Measurements from ENCODE around the gene CCDC142.

The CCDC142 gene

DNA sequence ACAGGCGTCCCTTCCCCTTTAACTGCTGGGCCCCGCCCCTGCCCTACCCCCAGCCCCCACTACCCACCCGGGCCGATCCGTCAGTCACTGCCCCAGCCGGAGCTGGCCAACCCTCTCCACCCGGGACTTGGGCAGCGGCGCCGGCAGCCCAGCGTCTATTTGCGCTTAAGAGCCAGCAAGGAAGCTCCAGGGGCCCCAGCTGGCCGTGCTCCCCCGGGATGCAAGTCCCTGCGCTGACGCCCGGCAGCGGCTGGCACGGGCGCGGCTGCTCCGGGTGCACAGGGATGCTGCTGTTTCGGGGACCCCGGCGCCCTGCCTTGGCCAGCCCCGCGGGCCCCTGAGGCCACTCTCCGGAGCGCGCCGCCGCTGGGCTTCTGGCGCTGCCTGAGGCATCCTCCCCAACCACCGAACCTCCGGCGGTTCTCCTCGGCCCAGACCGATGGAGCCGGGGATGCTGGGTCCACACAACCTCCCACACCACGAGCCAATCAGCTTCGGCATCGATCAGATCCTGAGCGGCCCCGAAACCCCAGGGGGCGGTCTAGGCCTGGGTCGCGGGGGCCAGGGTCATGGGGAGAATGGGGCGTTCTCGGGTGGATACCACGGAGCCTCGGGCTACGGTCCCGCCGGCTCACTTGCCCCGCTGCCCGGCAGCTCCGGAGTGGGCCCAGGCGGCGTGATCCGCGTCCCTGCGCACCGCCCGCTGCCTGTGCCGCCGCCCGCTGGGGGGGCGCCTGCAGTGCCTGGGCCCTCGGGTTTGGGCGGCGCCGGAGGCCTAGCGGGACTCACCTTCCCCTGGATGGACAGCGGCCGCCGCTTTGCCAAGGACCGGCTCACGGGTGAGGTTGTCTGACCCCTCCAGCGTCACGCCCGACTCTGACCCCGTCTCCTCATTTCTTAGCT is 31.8 kb upstream of the CCDC142 start, which contains the start of gene TLX2:
TSS of gene TLX2 (plus strand) at position 83 of the 903 bp plus-strand sequence. CDS start at position 440, 357 bp downstream.
- DNase-seq (ENCODE audit: low spot score), result no peak

GRCh38 chr2:74513605-74514367 is 31.0 kb upstream of the CCDC142 start:
- peak; percentile 81 for DNase-seq (ENCODE audit: low spot score)

GRCh38 chr2:74512744-74513604 is 30.2 kb upstream of the CCDC142 start:
- peak; percentile 92 for DNase-seq (ENCODE audit: low spot score)

DNA sequence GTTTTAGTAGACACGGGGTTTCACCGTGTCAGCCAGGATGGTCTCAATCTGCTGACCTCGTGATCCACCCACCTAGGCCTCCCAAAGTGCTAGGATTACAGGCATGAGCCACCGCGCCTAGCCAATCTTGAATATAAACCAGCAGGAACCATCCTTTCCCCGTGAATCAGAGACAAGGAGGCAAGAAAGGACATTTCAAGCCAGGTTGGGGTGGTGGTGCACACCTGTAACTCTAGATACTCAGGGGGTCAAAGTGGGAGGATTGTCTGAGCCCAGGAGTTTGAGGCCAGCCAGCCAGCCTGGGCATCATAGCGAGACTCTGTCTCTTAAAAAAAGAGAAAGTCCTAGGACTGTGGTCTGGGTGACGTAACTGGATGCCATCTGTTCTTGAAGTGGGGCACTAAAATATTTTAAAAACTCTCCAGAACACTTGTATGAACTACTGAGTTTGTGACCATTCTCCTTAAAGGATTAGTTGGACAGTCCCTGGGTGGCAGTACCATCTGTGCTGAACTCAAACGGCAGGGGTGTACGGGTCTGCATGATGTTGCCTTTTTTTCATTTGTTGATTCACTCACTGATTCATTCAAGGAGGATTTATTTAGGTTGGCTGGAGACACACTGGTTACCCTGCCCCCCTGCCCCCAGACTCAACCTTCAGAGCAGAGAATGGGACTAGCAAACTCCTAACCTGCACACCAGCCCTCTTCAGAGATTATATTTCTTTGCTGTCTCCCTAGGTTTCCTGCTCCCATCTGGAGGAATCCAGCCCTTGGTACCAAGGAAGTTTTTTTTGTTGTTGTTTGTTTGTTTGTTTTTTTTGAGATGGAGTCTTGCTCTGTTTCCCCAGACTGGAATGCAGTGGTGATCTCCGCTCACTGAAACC is 28.5 kb upstream of the CCDC142 start:
- DNase-seq (ENCODE audit: low spot score), result no peak

DNA sequence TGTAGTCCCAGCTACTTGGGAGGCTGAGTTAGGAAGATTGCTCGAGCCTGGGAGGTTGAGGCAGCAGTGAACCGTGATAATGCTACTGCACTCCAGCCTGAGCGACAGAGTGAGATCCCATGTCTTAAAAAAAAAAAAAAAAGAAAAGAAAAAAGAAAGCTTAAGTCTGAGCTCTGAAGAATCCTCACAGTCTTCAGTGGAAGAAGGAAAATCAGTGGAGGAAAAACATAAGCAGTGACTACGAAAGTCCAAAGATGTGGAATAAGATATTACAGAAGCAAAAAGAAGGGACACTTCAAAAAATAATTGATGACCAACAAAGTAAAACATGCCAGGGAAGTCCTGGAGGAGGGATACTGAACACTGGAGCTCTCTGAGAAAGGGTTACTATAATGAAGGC is 27.5 kb upstream of the CCDC142 start:
- DNase-seq (ENCODE audit: low spot score), result no peak

DNA sequence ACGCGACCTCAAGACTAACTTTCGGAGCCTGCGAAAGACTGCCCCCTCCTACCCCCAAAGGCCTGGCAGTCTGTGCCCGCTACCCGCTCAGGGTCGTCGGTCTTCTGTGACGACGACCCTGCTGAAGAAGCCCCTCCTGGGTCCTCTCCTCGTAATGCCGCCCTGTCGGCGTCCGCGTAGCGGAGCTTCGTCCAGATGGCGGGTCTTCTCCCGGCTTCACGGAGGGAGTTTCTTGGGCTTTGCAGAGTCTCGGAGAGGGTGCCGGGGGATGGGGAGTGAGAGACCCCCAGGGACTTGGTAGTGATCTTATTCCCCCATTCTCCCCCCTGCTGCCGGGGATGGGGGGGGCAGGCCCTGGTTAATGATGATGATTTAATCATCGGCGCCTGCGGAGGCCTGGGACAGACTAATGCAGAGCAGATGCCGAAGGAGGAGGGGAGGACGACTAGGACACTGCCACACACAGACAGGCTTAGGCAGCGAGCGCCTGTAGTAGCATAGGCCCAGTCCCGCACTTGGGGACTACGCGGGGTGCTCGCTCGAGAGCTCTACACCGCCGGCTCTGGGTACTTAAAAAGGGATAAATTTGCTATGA is 25.2 kb upstream of the CCDC142 start:
- peak; percentile 98 for DNase-seq (ENCODE audit: low spot score)

GRCh38 chr2:74507145-74507925 is 24.5 kb upstream of the CCDC142 start, which contains the start of gene PCGF1:
Gene PCGF1 (minus strand): TSS chr2:74507695. CDS start chr2:74507668, 27 bp downstream.
- peak; percentile 100 for DNase-seq (ENCODE audit: low spot score)

GRCh38 chr2:74505448-74506246 is 22.8 kb upstream of the CCDC142 start:
- DNase-seq (ENCODE audit: low spot score), result no peak

GRCh38 chr2:74504591-74504990 is 21.8 kb upstream of the CCDC142 start:
- no peak for DNase-seq (ENCODE audit: low spot score)

DNA sequence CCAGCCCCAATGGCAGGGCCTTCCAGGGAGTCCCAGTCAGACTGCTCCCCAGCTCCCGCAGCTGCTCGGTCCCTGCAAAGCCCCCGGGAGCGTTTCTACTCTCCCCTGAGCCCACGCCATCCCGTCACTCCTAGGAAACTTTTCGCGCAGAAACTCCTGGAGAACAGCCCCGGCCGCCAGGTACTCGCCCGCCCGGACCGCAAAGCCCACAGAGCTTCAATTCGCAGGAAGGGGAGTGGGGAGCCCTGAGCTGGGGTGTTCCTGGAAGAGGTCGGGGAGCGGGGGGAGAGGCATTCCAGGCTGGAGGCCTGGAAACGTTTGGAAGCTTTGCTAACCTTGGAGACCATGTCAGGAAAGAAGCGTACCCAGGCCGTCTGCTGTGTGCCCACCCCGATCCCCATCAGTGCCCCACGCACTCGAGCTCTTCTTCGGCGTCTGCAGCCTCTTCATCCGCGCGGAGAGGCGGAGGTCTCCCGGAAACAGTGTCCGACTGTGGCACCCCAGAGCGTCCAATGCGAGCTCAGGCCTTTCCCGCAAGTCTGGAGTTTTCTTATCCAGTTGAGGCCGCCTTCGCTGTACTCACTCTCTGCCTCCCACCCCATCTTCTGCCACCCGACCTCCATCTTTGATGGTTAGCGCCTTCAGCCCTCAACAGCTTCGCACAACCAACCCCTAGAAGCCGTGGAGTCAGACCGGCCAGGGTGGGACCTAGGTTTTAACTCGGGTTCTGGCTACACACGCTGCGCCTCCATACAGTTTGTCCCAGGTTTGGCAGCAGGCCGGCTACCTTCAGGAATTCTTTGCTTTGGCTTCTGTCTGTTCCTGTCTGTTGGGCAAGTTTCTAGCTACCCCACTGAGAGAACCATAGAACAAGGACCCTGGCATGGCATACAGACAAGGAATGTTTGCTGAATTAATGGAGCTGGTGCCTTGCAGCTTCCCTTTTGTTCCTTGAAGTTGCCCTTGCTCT is 21.0 kb upstream of the CCDC142 start:
- DNase-seq (ENCODE audit: low spot score), result no peak

GRCh38 chr2:74502720-74503505 is 20.1 kb upstream of the CCDC142 start:
- no peak for DNase-seq (ENCODE audit: low spot score)

GRCh38 chr2:74502147-74502719 is 19.4 kb upstream of the CCDC142 start:
- DNase-seq (ENCODE audit: low spot score), result no peak

DNA sequence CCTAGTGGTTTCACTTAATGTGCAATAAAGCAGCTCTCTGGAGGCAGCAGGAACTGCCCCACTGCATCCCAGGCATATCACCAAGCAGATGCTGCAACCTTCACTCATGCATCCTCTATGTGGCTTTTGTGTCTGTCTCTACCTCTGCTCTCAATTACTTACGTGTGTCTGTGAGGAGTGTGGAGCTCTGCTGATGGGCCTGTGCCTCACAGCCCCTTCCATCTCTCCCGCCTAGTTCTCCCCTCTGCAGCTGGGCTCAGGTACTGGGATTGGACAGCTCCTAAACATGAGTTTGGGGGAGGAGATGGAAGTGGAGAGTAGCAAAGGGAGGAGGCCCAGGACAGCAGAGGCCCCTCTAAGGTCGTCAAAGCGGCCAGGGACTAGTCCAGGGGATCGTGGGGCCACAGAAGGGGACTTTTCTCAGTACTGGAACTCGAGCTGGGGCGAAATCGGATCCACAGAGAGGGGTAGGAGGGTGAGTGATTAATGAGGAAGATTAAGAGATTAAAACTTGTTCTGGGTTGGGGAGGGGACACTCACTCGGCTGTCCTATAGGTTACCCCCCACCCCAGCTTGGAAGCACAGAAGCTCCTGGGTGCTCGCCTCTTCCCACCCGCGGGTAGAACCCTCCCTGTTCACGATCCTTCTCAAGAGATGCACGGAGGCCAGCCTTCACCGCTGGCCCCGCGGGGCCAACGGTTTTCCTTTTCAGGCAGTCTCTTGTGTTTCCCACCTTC is 18.7 kb upstream of the CCDC142 start:
- DNase-seq (ENCODE audit: low spot score), result peak; percentile 82

DNA sequence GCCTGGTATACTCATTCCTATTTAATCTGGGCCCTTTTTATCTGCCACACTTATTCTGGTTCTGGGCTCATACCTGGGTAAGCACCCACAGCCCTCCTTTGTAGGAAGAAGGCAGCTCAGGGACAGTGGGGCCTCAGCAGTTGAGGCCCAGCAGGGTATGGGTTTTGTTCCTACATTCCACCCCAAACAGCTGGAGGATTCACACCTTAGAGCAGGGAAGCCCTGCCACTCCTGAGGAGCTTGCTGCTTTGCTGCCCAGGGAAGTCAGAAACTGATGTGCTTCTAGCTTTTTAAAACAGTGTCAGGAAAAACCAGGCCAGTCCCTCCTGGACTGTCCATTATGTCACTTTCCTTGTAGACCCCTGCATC is 17.8 kb upstream of the CCDC142 start:
- DNase-seq (ENCODE audit: low spot score), result no peak

GRCh38 chr2:74499940-74500577 is 17.3 kb upstream of the CCDC142 start:
- DNase-seq (ENCODE audit: low spot score), result no peak
